ENCODE data around the gene RNF213.
A peak's percentile ranks its signal among the peaks of the same experiment; 100 is the strongest.
"Not testable (repeated sequence)": the region's sequence is repeated elsewhere in the genome, so short reads cannot be mapped to it uniquely, and the experiment has no call there.

RNF213 gene

GRCh38 chr17:80397034-80397387 lies 136.4 kb downstream of the RNF213 start:
- DNase-seq (ENCODE audit: low read depth, low spot score) = no peak
- H3K27ac ChIP-seq = no peak overlapping the region

GRCh38 chr17:80397686-80398085 lies 137.0 kb downstream of the RNF213 start:
- DNase-seq (ENCODE audit: low read depth, low spot score) = no peak
- H3K27ac ChIP-seq = no peak overlapping the region

- DNase-seq (ENCODE audit: low read depth, low spot score); H3K27ac ChIP-seq: not testable (repeated sequence)
These were observed 140.4 kb downstream of the RNF213 start for GRCh38 chr17:80401086-80401485.

GRCh38 chr17:80402102-80402501 lies 141.4 kb downstream of the RNF213 start:
- DNase-seq (ENCODE audit: low read depth, low spot score); H3K27ac ChIP-seq: not testable (repeated sequence)

DNA sequence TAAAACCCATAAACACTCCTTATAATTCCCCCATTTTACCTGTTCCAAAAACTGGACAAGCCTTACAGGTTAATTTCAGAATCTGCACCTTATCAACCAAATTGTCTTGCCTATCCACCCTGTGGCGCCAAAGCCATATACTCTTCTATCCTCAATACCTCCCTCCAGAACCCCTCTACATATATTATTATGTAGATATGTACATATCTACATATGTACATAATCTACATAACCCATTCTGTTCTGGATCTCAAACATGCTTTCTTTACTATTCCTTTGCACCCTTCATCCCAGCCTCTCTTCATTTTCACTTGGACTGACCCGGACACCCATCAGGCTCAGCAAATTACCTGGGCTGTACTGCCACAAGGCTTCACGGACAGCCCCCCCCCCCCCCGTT lies 142.3 kb downstream of the RNF213 start:
- no peak for DNase-seq (ENCODE audit: low read depth, low spot score)
- H3K27ac ChIP-seq = no peak overlapping the region

GRCh38 chr17:80406146-80406545 lies 145.5 kb downstream of the RNF213 start:
- no peak overlapping the region for H3K27ac ChIP-seq
- DNase-seq (ENCODE audit: low read depth, low spot score) = no peak

DNA sequence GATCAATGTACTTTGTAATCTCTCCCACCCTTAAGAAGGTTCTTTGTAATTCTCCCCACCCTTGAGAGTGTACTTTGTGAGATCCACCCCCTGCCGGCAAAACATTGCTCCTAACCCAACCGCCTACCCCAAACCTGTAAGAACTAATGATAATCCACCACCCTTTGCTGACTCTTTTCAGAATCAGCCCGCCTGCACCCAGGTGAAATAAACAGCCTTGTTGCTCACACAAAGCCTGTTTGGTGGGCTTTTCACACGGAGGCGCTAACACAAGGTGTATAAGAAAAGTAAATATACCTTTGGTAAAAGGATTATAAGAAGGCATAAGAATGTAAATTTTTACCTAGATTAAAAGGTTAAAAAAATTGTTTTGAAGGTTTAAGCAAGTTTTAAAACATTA lies 147.3 kb downstream of the RNF213 start:
- DNase-seq (ENCODE audit: low read depth, low spot score); H3K27ac ChIP-seq: not testable (repeated sequence)

DNA sequence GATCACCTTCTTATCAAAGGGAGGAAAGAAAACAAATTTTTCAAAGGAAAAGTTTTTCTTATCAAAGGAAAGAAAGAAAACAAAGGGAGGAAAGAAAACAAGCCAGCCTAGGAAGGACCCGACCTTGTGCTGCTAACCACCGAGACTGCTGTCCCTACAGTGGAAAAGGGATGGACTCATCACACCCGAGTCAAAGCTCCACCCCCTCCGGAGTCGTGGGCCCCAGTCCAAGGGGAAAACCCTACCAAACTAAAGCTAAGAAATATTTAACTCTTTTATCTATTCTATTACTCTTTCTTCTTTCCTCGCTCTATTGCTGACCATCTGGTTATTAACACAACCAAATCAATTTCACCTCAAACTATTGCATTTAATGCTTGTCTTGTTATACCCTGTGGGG lies 148.2 kb downstream of the RNF213 start:
- no peak for DNase-seq (ENCODE audit: low read depth, low spot score)

DNA sequence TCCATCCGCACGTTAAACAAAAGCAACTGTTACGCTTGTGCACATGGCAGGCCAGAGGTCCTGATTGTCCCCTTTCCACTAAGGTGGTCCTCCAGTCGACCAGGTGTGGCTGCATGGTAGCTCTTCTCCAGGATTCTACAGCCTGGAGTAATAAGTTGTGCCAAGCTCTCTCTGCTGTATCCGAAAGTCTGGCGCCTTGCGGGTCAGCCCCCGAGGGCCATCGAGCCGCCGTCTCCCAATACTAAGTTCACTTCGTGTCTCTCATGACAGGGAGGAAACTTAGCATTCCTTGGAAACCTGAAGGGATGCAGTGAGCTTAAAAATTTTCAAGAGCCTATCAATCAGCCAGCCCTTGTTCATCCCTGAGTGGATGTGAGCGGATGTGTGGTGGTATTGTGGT lies 149.0 kb downstream of the RNF213 start:
- no peak overlapping the region for H3K27ac ChIP-seq
- DNase-seq (ENCODE audit: low read depth, low spot score) = no peak

More for the DNA sequence above, 148.2 kb downstream of the RNF213 start:
- no peak overlapping the region for H3K27ac ChIP-seq

GRCh38 chr17:80410441-80411087 lies 149.9 kb downstream of the RNF213 start:
- not testable (repeated sequence) for DNase-seq (ENCODE audit: low read depth, low spot score); H3K27ac ChIP-seq

GRCh38 chr17:80413771-80414507 lies 153.3 kb downstream of the RNF213 start:
- no peak overlapping the region for H3K27ac ChIP-seq
- DNase-seq (ENCODE audit: low read depth, low spot score) = no peak

- no peak for DNase-seq (ENCODE audit: low read depth, low spot score)
These were observed 153.8 kb downstream of the RNF213 start for GRCh38 chr17:80414508-80414802.

DNA sequence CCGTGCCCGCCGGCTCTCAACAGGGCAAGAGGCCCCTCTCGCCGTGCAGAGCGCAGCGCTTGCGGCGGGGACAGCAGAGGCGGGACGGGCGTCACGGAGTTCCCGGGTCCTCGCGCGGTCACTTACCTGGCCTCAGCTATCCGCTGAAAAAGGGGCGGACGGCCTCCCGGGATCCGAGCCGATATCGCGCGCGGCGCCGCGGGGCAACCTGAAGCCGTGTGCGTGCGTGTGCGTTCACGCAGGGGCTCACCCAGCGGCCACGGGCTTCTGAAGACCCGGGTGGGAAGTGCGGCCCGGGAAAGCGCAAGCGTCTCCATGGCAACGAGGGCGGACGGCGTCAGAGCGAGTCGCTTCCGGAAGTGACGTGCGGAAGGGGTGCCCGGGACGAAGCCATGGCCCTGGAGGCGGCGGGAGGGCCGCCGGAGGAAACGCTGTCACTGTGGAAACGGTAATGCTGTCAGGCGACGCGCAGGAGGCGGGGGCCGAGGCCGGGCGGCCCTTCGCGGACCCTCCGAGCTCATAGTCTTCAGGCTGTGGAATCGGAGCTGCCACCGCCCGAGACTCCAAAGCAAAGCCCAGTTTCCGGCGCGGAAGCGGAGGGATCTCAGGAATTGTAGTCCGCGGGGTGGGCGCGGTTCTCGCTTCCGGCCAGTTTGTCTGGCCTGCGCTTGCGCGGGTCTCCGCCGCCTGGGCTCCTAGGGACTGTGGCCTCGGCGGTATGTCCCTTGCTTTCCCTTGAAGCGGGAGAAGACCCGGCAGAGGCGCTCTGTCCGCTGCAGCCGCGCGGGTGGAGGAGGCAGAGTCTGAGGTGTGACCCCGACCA lies 154.4 kb downstream of the RNF213 start, which contains the start of gene ENDOV:
Gene ENDOV (plus strand): TSS at position 365 of the 823 bp plus-strand sequence. CDS start 28 bp downstream, at position 393.
- peak; percentile 60 for DNase-seq (ENCODE audit: low read depth, low spot score)
- H3K27ac ChIP-seq = peak within 1 kb of the TSS; percentile 85

More at GRCh38 chr17:80414508-80414802, 153.8 kb downstream of the RNF213 start:
- H3K27ac ChIP-seq = no peak overlapping the region

GRCh38 chr17:80415626-80416137 lies 155.0 kb downstream of the RNF213 start:
- DNase-seq (ENCODE audit: low read depth, low spot score) = no peak

GRCh38 chr17:80416260-80416939 lies 155.7 kb downstream of the RNF213 start:
- no peak overlapping the region for H3K27ac ChIP-seq
- no peak for DNase-seq (ENCODE audit: low read depth, low spot score)

More at GRCh38 chr17:80415626-80416137, 155.0 kb downstream of the RNF213 start:
- H3K27ac ChIP-seq = peak overlapping the region; percentile 85

DNA sequence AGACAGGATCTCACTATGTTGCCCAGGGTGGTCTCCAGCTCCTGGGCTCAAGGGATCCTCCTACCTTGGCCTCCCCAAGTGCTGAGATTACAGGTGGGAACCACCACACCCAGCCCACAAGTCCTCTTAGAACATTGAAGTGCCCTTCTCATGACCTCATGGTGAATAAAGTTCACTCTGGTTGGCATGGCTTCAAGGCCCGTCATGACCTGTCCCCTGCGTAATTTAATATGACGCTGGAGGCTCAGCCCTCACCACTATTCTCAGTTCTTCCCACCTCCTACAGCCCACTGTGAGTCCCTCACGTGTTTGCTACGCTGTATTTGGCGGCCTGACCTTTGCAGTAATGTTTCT lies 156.3 kb downstream of the RNF213 start:
- no peak for DNase-seq (ENCODE audit: low read depth, low spot score)
- no peak overlapping the region for H3K27ac ChIP-seq

DNA sequence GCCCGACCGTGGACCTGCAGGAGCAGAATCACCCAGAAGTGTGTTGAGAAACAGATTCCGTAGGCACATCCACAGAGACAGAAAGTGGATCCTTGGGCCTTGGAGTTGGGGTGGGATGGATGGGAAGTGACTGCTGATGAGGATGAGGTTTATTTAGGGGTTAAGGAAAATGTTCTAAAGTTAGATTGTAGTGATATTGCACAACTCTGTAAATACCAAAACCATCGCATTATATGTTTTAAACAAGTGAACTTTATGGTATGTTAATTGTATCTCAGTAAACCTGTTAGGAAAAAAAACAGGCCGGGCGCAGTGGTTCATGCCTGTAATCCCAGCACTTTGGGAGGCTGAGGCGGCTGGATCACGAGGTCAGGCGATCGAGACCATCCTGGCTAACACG lies 157.9 kb downstream of the RNF213 start:
- no peak for DNase-seq (ENCODE audit: low read depth, low spot score)
- no peak overlapping the region for H3K27ac ChIP-seq

DNA sequence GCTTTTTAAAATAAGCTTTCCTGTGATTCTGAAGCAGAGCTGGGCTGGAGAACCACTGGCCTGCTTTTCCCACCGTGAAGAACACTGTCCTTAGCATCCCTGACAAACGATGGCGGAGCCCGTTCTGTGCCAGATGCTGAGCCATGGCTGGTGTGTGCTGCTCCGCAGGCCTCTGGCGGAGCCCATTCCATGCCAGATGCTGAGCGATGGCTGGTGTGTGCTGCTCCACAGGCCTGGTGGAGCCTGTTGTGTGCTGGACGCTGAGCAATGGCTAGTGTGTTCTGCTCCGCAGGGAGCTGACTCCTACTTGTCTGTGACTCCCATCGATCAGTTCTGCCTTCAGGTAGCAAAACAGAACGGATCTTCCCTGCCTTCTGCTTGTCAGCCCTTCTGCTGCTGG lies 158.6 kb downstream of the RNF213 start:
- no peak overlapping the region for H3K27ac ChIP-seq
- no peak for DNase-seq (ENCODE audit: low read depth, low spot score)

GRCh38 chr17:80421381-80422090 lies 160.9 kb downstream of the RNF213 start:
- no peak overlapping the region for H3K27ac ChIP-seq
- DNase-seq (ENCODE audit: low read depth, low spot score) = no peak

GRCh38 chr17:80422276-80422675 lies 161.6 kb downstream of the RNF213 start:
- H3K27ac ChIP-seq = no peak overlapping the region
- no peak for DNase-seq (ENCODE audit: low read depth, low spot score)

Measured in epithelial cell of prostate (primary cell).